T-helper 1 cell treated with Interleukin-12 subunit alpha and Interleukin-12 subunit beta and Interleukin-4 antibody, amounts not matched to agents 30 ng/mL and 1 ng/mL, for 36 hours (primary cell): ENCODE data around the gene ETV2. TPM values are rescaled to one million over a fixed set of nuclear protein-coding genes. Genes with fewer than 3 reads are reported as not detected.

Source experiments
- intact Hi-C: fragments of 100-400 bp; cut with micrococcal nuclease; formaldehyde crosslinking; loops from one replicate; pipeline ENCODE4 v1.15.1; 2024
- total RNA-seq: library from RNA; stranded (reverse); gene quantifications from 2 replicates; pipeline ENCODE4 v1.2.3, GENCODE V29; 2022

Gene ETV2
- total RNA-seq, 1 donor from 2014 or later, result not detected

DNA sequence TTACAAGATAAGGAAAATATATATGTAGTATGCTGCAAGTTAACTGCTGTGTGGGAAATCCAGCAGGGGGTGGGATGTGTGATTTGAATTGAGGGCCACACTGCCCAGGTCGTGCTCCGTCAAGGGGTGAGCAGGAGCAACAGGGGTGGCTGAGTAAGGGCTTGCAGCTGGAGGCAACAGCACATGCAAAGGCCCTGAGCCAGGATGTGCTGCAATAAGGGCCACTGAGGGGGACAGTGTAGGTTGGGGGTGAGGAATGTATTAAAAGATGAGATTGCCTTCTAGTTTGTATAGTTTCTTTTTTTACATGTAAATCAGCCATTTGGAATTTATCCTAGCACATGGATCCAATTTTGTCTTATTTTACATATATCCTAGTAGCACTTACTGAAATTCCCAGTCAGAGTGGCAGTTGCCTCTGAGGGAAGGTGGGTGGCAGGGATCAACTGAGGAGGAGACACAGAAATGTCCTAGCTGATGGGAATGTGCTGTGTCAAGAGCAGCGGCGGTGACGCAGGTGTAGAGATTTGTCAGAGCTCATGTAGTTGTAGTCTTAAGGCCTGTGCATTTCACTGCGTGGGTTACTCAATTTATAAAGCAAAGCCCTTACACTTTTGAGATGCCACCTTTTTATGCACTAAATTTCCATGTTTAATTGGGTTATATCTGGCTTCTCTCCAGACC is 18.1 kb upstream of the ETV2 start:
- intact Hi-C loops, result no loop called here

GRCh38 chr19:35628264-35628564 is 13.3 kb upstream of the ETV2 start:
- intact Hi-C loops, result loop anchor here (1.0 to 5.0 kb wide), 11 partner anchors 16 to 426 kb away; partner anchors contain the start of genes ALKBH6, COX6B1, HAUS5 and KMT2B

- intact Hi-C loops, result loop anchor here (1.0 to 5.0 kb wide), 11 partner anchors 16 to 426 kb away; partner anchors contain the start of genes ALKBH6, COX6B1, HAUS5 and KMT2B
Measured at GRCh38 chr19:35628565-35629331, 12.8 kb upstream of the ETV2 start, which contains the start of gene RBM42. Gene RBM42 (plus strand): TSS chr19:35629036. CDS start chr19:35629154, 118 bp downstream.

GRCh38 chr19:35629332-35629633 is 12.3 kb upstream of the ETV2 start:
- intact Hi-C loops, result loop anchor here (5.0 kb wide), 1 partner anchor 88 kb away; the partner anchor contains the start of gene KMT2B

GRCh38 chr19:35633727-35634440 is 7.7 kb upstream of the ETV2 start:
- intact Hi-C loops, result no loop called here

GRCh38 chr19:35636651-35637050 is 4.9 kb upstream of the ETV2 start:
- intact Hi-C loops, result no loop called here

GRCh38 chr19:35637165-35637564 is 4.4 kb upstream of the ETV2 start:
- intact Hi-C loops, result no loop called here

GRCh38 chr19:35639321-35639639 is 2.3 kb upstream of the ETV2 start:
- intact Hi-C loops, result no loop called here

GRCh38 chr19:35639863-35640262 is 1.7 kb upstream of the ETV2 start:
- intact Hi-C loops, result loop anchor here (5.0 to 10.0 kb wide), 2 partner anchors 428 to 575 kb away; partner anchors contain the start of genes ZNF146 and ZNF565

GRCh38 chr19:35642312-35642711 is 767 bp downstream of the ETV2 start:
- intact Hi-C loops, result loop anchor here (5.0 to 10.0 kb wide), 2 partner anchors 430 to 572 kb away; partner anchors contain the start of genes ZNF146 and ZNF565

- intact Hi-C loops, result loop anchor here (5.0 to 10.0 kb wide), 2 partner anchors 431 to 572 kb away; partner anchors contain the start of genes ZNF146 and ZNF565
Measured at GRCh38 chr19:35642798-35643254, 1.3 kb downstream of the ETV2 start.

DNA sequence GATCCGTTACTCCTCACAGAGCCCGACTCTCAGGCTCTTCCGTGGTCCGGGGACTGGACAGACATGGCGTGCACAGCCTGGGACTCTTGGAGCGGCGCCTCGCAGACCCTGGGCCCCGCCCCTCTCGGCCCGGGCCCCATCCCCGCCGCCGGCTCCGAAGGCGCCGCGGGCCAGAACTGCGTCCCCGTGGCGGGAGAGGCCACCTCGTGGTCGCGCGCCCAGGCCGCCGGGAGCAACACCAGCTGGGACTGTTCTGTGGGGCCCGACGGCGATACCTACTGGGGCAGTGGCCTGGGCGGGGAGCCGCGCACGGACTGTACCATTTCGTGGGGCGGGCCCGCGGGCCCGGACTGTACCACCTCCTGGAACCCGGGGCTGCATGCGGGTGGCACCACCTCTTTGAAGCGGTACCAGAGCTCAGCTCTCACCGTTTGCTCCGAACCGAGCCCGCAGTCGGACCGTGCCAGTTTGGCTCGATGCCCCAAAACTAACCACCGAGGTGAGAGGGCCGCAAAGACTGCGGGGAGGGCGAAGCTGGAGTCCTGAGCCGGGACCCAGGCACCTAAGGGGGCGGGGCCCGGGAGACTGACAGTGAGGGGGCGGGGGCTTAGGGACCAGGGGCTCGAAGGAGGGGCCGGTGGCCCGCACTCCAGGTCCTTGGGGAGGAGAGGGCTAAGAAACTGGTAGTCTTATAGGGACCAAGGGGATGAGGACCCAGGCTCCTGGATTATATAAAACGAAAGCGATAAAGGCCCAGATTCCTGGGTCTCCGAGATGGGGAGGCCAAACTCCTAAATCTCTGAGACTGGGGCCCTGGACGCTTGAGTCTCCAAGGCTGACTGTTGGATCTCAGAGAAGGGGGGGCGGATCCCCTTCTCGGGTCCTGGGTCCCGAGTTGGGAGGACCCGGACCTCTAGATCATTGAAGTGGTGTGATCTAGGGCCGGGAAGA is 2.0 kb downstream of the ETV2 start:
- intact Hi-C loops, result loop anchor here (1.0 to 10.0 kb wide), 14 partner anchors 15 to 571 kb away; partner anchors contain the start of genes ARHGAP33, HAUS5, HCST and LIN37

- intact Hi-C loops, result loop anchor here (1.0 to 10.0 kb wide), 14 partner anchors 16 to 570 kb away; partner anchors contain the start of genes ARHGAP33, HAUS5, HCST and LIN37
Measured at GRCh38 chr19:35644206-35644986, 2.9 kb downstream of the ETV2 start.

GRCh38 chr19:35644987-35645679 is 3.6 kb downstream of the ETV2 start:
- intact Hi-C loops, result loop anchor here (1.0 to 10.0 kb wide), 14 partner anchors 17 to 570 kb away; partner anchors contain the start of genes ARHGAP33, HAUS5, HCST and LIN37

- intact Hi-C loops, result loop anchor here (2.0 to 10.0 kb wide), 2 partner anchors 409 to 569 kb away; partner anchors contain the start of genes THAP8, WDR62, ZNF146 and ZNF565
Measured at GRCh38 chr19:35645680-35646511, 4.4 kb downstream of the ETV2 start.

DNA sequence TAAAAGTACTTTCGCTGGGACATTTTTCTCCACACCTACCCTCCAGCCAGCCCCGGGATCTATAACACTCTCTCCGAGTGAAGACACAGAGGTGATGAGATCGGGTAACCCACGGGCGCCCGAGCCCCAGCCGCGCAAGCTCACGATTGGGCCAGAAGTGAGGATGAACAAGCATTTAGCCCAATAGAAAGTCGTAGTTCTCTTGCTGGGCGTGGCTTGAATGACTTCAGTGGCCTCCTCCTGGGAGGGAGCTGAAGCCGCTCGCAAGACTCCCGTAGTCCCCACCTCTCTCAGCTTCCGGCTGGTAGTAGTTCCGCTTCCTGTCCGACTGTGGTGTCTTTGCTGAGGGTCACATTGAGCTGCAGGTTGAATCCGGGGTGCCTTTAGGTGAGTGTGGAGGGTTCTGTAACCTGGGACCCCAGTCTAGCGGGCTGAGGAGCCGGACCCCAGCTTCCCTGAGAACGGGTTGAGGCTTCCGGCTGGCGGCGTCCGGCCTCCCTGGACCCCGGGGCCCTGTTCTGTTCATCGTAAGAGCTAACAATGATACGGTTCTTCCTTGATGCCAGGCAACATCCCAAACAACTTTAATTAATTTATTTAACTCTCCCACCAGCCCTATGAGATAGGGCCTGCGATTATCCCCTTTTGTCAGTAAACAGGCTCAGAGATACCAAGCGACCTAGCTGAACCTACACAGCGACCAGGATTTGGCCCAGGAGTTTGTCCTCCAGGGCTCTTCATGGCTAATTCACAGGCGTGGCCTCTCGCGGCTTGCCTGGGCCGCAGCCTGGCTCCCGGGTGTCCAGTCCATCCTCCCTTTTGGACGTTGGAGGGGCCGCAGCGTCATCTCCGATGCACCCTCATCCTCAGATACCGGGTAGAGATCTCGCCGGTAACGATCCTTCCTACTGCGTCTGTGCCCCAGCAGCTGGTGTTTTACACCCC is 6.7 kb downstream of the ETV2 start, which contains the start of gene COX6B1:
COX6B1 (plus strand) TSS at position 307 of the 945 bp plus-strand sequence. CDS start 2,921 bp downstream, outside the sequence.
- intact Hi-C loops, result loop anchor here (1.0 to 10.0 kb wide), 13 partner anchors 20 to 567 kb away; partner anchors contain the start of genes ALKBH6, ARHGAP33, HAUS5 and TMEM147
